Stomach (tissue), 4 donors: Measurements from ENCODE around the gene ARID2.

ENCODE experiments used
- EP300 ChIP-seq: sonication (generic); formaldehyde crosslinking; IDR thresholded peaks from one replicate; pipeline ENCODE4 v1.6.1; 2017; ENCODE audit warnings: antibody characterized with exemption
- POLR2A ChIP-seq, 4 donors: fragments of 450-650 bp; IDR thresholded peaks; one replicate each; pipeline ENCODE4 v1.6.1; 2016; ENCODE audit warnings: antibody characterized with exemption in 4 of 4, control low read depth in 2 of 4, mild to moderate bottlenecking in 1 of 4, moderate library complexity in 1 of 4
- TF ChIP-seq, protein P1 (sequence below), 7 experiments: fragments of 450-650 bp in 4 of 7; fragments of 200-600 bp in 3 of 7; sonication (generic) in 3 of 7; IDR thresholded peaks; one replicate each; pipeline ENCODE4 v1.5.1; 2016 to 2019; ENCODE audit warnings: antibody characterized with exemption in 7 of 7, control low read depth in 2 of 7, mild to moderate bottlenecking in 1 of 7

DNA sequence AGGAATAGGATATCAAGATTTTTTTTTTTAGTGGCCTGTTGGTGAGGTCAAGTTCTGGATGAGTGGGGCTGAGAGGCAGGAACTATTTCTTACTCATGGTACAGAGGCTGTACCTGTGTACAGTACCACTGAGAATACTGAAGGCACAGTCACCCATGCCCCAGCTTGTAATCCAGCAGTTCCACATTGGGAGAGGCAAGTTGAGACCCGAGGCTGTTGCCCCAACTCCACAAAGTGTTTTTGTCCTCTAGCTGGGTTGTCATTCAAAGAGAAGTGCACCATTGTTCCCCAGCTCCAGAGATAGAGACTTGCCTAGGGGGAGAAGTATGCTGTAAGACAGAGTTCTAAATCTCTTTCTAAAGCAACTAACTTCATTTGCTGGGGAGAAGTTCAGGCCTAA is 38.7 kb downstream of the ARID2 start:
- TF ChIP-seq, protein P1, sequence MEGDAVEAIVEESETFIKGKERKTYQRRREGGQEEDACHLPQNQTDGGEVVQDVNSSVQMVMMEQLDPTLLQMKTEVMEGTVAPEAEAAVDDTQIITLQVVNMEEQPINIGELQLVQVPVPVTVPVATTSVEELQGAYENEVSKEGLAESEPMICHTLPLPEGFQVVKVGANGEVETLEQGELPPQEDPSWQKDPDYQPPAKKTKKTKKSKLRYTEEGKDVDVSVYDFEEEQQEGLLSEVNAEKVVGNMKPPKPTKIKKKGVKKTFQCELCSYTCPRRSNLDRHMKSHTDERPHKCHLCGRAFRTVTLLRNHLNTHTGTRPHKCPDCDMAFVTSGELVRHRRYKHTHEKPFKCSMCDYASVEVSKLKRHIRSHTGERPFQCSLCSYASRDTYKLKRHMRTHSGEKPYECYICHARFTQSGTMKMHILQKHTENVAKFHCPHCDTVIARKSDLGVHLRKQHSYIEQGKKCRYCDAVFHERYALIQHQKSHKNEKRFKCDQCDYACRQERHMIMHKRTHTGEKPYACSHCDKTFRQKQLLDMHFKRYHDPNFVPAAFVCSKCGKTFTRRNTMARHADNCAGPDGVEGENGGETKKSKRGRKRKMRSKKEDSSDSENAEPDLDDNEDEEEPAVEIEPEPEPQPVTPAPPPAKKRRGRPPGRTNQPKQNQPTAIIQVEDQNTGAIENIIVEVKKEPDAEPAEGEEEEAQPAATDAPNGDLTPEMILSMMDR (IDR thresholded peaks at IDR 0.05), result no peak
- TF ChIP-seq POLR2A (IDR thresholded peaks at IDR 0.05) (no peak), EP300 (no peak)
